Breast epithelium (tissue), 4 donors: ENCODE measurements around the gene USP34. TPM values are rescaled to one million over a fixed set of nuclear protein-coding genes. Genes with fewer than 3 reads are reported as not detected.

Experiments
- DNase-seq, 2 donors: peaks; one replicate each; pipeline ENCODE4 v3.0.0-alpha.2; 2019; ENCODE audit warnings: low spot score in 2 of 2
- H3K27ac ChIP-seq, 2 donors: fragments of 200-600 bp; sonication (generic) in 1 of 2; one replicate each; pipeline ENCODE4 v1.5.1; 2016 to 2019; ENCODE audit warnings: mild to moderate bottlenecking in 1 of 2
- H3K27me3 ChIP-seq, 2 donors: fragments of 200-600 bp; sonication (generic) in 1 of 2; one replicate each; pipeline versions ENCODE4 v1.5.1 to v1.6.0; 2017 to 2019; ENCODE audit warnings: control low read depth in 1 of 2, mild to moderate bottlenecking in 1 of 2
- H3K36me3 ChIP-seq: fragments of 200-600 bp; one replicate; pipeline ENCODE4 v1.5.1; 2019
- H3K4me1 ChIP-seq, 2 donors: fragments of 200-600 bp; sonication (generic); one replicate each; pipeline ENCODE4 v1.5.1; 2016 to 2019; ENCODE audit warnings: control low read depth in 1 of 2
- H3K4me3 ChIP-seq, 3 donors: fragments of 200-600 bp; sonication (generic); 1 replicate in 2 of 3; 2 replicates in 1 of 3; pipeline ENCODE4 v1.5.1; 2016 to 2019; ENCODE audit warnings: mild to moderate bottlenecking in 3 of 3, moderate library complexity in 2 of 3
- H3K9me3 ChIP-seq, 2 donors: fragments of 200-600 bp; sonication (generic) in 1 of 2; one replicate each; pipeline ENCODE4 v1.5.1; 2016 to 2019; ENCODE audit warnings: control low read depth in 1 of 2
- POLR2A ChIP-seq: fragments of 450-650 bp; IDR thresholded peaks from one replicate; pipeline ENCODE4 v1.6.1; 2016; ENCODE audit warnings: antibody characterized with exemption, mild to moderate bottlenecking, moderate library complexity
- POLR2AphosphoS5 ChIP-seq, 3 donors: sonication (generic); formaldehyde crosslinking; IDR thresholded peaks; one replicate each; pipeline ENCODE4 v1.6.1; 2017; ENCODE audit warnings: antibody characterized with exemption in 3 of 3
- intact Hi-C: fragments of 100-400 bp; cut with DNase I; formaldehyde crosslinking; loops from one replicate; pipeline ENCODE4 v1.15.1; 2023; ENCODE audit warnings: low total_unique reads
- total RNA-seq, 3 donors: library from RNA; depleted of rRNA; stranded (reverse); fragments of >200 nt; gene quantifications; one replicate each; pipeline ENCODE4 v1.1.0, GENCODE V29; 2016
- TF ChIP-seq, protein P1 (sequence below), 3 donors: fragments of 450-650 bp; IDR thresholded peaks; one replicate each; pipeline ENCODE4 v1.5.1; 2016 to 2017; ENCODE audit warnings: antibody characterized with exemption in 3 of 3, mild to moderate bottlenecking in 3 of 3, moderate library complexity in 3 of 3

USP34 gene
- total RNA-seq, 3 donors from 2014 or later: 148 to 260 (median 189) TPM

DNA sequence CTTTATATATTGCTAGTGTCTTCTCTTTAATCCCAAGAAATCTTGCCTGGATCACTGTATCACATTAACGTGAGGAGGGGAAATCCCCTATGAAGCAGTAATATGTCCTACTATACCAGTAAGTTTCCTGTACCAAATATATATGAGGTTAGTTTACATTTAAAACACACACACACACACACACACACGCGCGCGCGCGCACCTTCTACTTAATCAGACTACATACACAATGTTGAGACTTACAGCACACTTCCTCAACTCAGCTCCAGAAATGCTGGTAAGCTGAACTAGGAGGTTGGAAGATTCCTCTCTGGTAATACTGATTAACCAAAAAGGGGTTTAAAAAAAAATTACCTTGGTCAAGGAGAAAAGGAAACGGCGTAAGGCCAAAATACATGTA lies 49.3 kb downstream of the USP34 start:
- intact Hi-C loops: no loop called here
- Histone ChIP-seq H3K27ac (no peak overlapping the region), H3K4me3 (no peak overlapping the region), H3K4me1 (peaks cover 0 to 6% of the 10 kb centered on the region in 2 donors), H3K9me3 (no peaks in the 10 kb centered on the region), H3K27me3 (no peaks in the 10 kb centered on the region), H3K36me3 (no peaks in the 10 kb centered on the region)
- TF ChIP-seq, protein P1, sequence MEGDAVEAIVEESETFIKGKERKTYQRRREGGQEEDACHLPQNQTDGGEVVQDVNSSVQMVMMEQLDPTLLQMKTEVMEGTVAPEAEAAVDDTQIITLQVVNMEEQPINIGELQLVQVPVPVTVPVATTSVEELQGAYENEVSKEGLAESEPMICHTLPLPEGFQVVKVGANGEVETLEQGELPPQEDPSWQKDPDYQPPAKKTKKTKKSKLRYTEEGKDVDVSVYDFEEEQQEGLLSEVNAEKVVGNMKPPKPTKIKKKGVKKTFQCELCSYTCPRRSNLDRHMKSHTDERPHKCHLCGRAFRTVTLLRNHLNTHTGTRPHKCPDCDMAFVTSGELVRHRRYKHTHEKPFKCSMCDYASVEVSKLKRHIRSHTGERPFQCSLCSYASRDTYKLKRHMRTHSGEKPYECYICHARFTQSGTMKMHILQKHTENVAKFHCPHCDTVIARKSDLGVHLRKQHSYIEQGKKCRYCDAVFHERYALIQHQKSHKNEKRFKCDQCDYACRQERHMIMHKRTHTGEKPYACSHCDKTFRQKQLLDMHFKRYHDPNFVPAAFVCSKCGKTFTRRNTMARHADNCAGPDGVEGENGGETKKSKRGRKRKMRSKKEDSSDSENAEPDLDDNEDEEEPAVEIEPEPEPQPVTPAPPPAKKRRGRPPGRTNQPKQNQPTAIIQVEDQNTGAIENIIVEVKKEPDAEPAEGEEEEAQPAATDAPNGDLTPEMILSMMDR (IDR thresholded peaks at IDR 0.05): no peak
- TF ChIP-seq POLR2AphosphoS5 (IDR thresholded peaks at IDR 0.05) (no peak), POLR2A (no peak)
- DNase-seq: no peak

DNA sequence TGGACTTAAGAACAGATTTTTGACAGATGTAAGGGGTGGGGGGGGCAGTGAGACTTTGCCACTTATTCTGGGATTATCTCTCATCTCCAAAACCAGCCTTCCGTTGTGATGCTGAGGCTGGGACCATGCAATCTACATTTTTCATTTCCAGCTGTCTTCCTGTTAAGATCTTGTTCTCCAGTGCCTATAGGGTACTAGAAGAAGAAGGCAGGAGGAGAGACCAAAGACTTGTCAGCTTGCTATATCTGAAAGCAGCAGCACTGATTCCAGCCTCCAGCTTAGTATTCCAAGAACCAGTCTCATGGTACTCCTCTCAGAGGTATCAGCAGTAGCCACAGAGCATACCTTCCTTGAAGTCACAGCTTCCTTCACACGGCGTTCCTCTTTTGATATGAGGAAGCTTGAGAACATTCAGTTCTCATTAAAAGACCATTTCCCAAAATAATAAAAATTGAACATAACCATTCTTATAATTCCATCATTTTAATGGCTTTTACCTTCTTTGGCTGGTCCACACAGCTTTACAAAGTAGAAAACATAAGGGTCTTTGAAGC lies 49.8 kb downstream of the USP34 start:
- H3K27ac ChIP-seq: peak overlapping the region in 1 of 2 donors; percentile 1
- no peaks in the 10 kb centered on the region for H3K9me3 ChIP-seq
- H3K4me3 ChIP-seq: no peak overlapping the region
- TF ChIP-seq POLR2AphosphoS5 (IDR thresholded peaks at IDR 0.05) (no peak), POLR2A (no peak)
- TF ChIP-seq, protein P1 (IDR thresholded peaks at IDR 0.05): no peak
- no peak for DNase-seq
- peaks cover 0 to 6% of the 10 kb centered on the region in 2 donors for H3K4me1 ChIP-seq
- H3K27me3 ChIP-seq: no peaks in the 10 kb centered on the region
- intact Hi-C loops: no loop called here
- H3K36me3 ChIP-seq: no peaks in the 10 kb centered on the region

GRCh38 chr2:61419570-61419969 lies 51.3 kb downstream of the USP34 start:
- no peak for DNase-seq
- intact Hi-C loops: no loop called here
- TF ChIP-seq POLR2A (no peak), POLR2AphosphoS5 (IDR thresholded peaks at IDR 0.05) (no peak)
- TF ChIP-seq, protein P1 (IDR thresholded peaks at IDR 0.05): no peak
- H3K4me3 ChIP-seq: no peak overlapping the region
- H3K27me3 ChIP-seq: no peaks in the 10 kb centered on the region
- no peaks in the 10 kb centered on the region for H3K9me3 ChIP-seq
- H3K4me1 ChIP-seq: peaks cover 0 to 6% of the 10 kb centered on the region in 2 donors
- no peaks in the 10 kb centered on the region for H3K36me3 ChIP-seq
- H3K27ac ChIP-seq: no peak overlapping the region

DNA sequence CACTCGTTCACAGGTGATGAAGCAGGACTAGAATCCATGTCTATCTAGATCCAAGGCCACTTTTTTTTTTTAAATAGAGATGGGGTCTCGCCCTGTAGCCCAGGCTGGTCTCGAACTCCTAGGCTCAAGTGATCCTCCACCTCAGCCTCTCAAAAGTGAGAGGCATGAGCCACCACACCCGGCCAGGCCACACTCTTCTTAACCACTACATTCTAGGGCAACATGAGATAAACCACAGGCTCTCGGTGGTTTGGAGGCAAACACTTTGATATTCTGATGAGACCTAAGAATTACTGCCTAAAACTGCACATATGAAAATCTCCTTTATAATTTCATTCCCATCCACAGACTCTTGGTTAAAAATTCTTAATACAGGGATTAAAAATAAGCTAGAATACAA lies 51.8 kb downstream of the USP34 start:
- no peaks in the 10 kb centered on the region for H3K9me3 ChIP-seq
- intact Hi-C loops: no loop called here
- no peaks in the 10 kb centered on the region for H3K36me3 ChIP-seq
- peaks cover 0 to 6% of the 10 kb centered on the region in 2 donors for H3K4me1 ChIP-seq
- no peak for TF ChIP-seq POLR2AphosphoS5 (IDR thresholded peaks at IDR 0.05)
- TF ChIP-seq, protein P1 (IDR thresholded peaks at IDR 0.05): no peak
- TF ChIP-seq POLR2A: no peak
- no peak for DNase-seq
- H3K4me3 ChIP-seq: no peak overlapping the region
- no peaks in the 10 kb centered on the region for H3K27me3 ChIP-seq
- H3K27ac ChIP-seq: no peak overlapping the region

- DNase-seq: no peak
- H3K4me3 ChIP-seq: no peak overlapping the region
- no peaks in the 10 kb centered on the region for H3K27me3 ChIP-seq
- TF ChIP-seq POLR2AphosphoS5 (IDR thresholded peaks at IDR 0.05): no peak
- H3K9me3 ChIP-seq: no peaks in the 10 kb centered on the region
- no peaks in the 10 kb centered on the region for H3K36me3 ChIP-seq
- intact Hi-C loops: no loop called here
- peaks cover 0 to 6% of the 10 kb centered on the region in 2 donors for H3K4me1 ChIP-seq
- no peak overlapping the region for H3K27ac ChIP-seq
These were observed 53.8 kb downstream of the USP34 start for GRCh38 chr2:61416871-61417645.
